ENCODE measurements around the gene ABO. TPM values are rescaled to one million over a fixed set of nuclear protein-coding genes. Genes with fewer than 3 reads are reported as not detected.
"Not testable (repeated sequence)": the region's sequence is repeated elsewhere in the genome, so short reads cannot be mapped to it uniquely, and the experiment has no call there.

Gene ABO
- total RNA-seq, 4 donors from 2014 or later: 43.7 to 283 (median 148) TPM

- no peaks in the 10 kb centered on the region for H3K27me3 ChIP-seq
- no peaks in the 10 kb centered on the region for H3K36me3 ChIP-seq
- no peaks in the 10 kb centered on the region for H3K9me3 ChIP-seq
- DNase-seq: no peak
- TF ChIP-seq POLR2A (IDR thresholded peaks at IDR 0.05) (no peak), CTCF (IDR thresholded peaks at IDR 0.05) (no peak)
- H3K4me1 ChIP-seq: no peaks in the 10 kb centered on the region
- H3K27ac ChIP-seq: no peak overlapping the region
- H3K4me3 ChIP-seq: no peak overlapping the region
Observed at GRCh38 chr9:133221177-133221809, 53.7 kb downstream of the ABO start.

- not testable (repeated sequence) for DNase-seq, H3K27me3 ChIP-seq, H3K4me3 ChIP-seq, H3K9me3 ChIP-seq, H3K4me1 ChIP-seq, H3K27ac ChIP-seq, H3K36me3 ChIP-seq
Observed at GRCh38 chr9:133218049-133218975, 56.7 kb downstream of the ABO start.

- not testable (repeated sequence) for H3K4me1 ChIP-seq, DNase-seq, H3K4me3 ChIP-seq, H3K9me3 ChIP-seq, H3K27ac ChIP-seq, H3K27me3 ChIP-seq, H3K36me3 ChIP-seq
Observed at GRCh38 chr9:133217333-133217988, 57.5 kb downstream of the ABO start.

- not testable (repeated sequence) for DNase-seq, H3K27ac ChIP-seq, H3K36me3 ChIP-seq, H3K9me3 ChIP-seq, H3K4me3 ChIP-seq, H3K4me1 ChIP-seq, H3K27me3 ChIP-seq
Observed at GRCh38 chr9:133214276-133214675, 60.7 kb downstream of the ABO start.

- Histone ChIP-seq H3K36me3 (no peaks in the 10 kb centered on the region), H3K9me3 (no peaks in the 10 kb centered on the region), H3K4me1 (no peaks in the 10 kb centered on the region), H3K27me3 (no peaks in the 10 kb centered on the region), H3K27ac (no peak overlapping the region), H3K4me3 (no peak overlapping the region)
- DNase-seq: no peak
- TF ChIP-seq CTCF (IDR thresholded peaks at IDR 0.05) (no peak), POLR2A (IDR thresholded peaks at IDR 0.05) (no peak)
Observed at GRCh38 chr9:133210609-133211008, 64.4 kb downstream of the ABO start.

- no peak for DNase-seq
- Histone ChIP-seq H3K27me3 (no peaks in the 10 kb centered on the region), H3K36me3 (no peaks in the 10 kb centered on the region), H3K27ac (no peak overlapping the region), H3K4me3 (no peak overlapping the region), H3K9me3 (no peaks in the 10 kb centered on the region), H3K4me1 (no peaks in the 10 kb centered on the region)
- TF ChIP-seq POLR2A (IDR thresholded peaks at IDR 0.05) (no peak), CTCF (IDR thresholded peaks at IDR 0.05) (no peak)
Observed at GRCh38 chr9:133210202-133210532, 64.8 kb downstream of the ABO start.

- H3K4me3 ChIP-seq, H3K27me3 ChIP-seq, H3K27ac ChIP-seq, DNase-seq, H3K36me3 ChIP-seq, H3K4me1 ChIP-seq, H3K9me3 ChIP-seq: not testable (repeated sequence)
Observed at GRCh38 chr9:133209327-133210201, 65.4 kb downstream of the ABO start.

GRCh38 chr9:133208880-133209300, 66.1 kb downstream of the ABO start, which contains the start of gene OBP2B:
Gene OBP2B, minus strand, starts transcription at chr9:133209250. Its CDS starts 51 bp downstream, at chr9:133209199.
- H3K4me1 ChIP-seq, H3K27me3 ChIP-seq, H3K36me3 ChIP-seq, H3K9me3 ChIP-seq, H3K4me3 ChIP-seq, DNase-seq, H3K27ac ChIP-seq: not testable (repeated sequence)

GRCh38 chr9:133208171-133208879, 66.7 kb downstream of the ABO start:
- not testable (repeated sequence) for H3K4me3 ChIP-seq, H3K27me3 ChIP-seq, H3K36me3 ChIP-seq, H3K9me3 ChIP-seq, DNase-seq, H3K4me1 ChIP-seq, H3K27ac ChIP-seq
